WTC11 (cell line): Measurements from ENCODE around the gene LRRFIP1.

Experiments
- CTCF ChIP-seq: fragments of 200-600 bp; IDR thresholded peaks from 2 replicates; pipeline ENCODE4 v1.8.0; 2022; ENCODE audit warnings: antibody characterized with exemption
- USF2 ChIP-seq: sonication (generic); formaldehyde crosslinking; IDR thresholded peaks from 2 replicates; pipeline ENCODE4 v1.8.1; 2023; ENCODE audit warnings: mild to moderate bottlenecking, missing genetic modification reagents, moderate library complexity
- ZBTB21 ChIP-seq: sonication (generic); formaldehyde crosslinking; IDR thresholded peaks from 2 replicates; pipeline ENCODE4 v1.8.1; 2023; ENCODE audit warnings: mild to moderate bottlenecking, missing genetic modification reagents, borderline replicate concordance

- TF ChIP-seq USF2 (CRISPR knock-in tag) (no peak), CTCF (no peak), ZBTB21 (no peak)
Observed at GRCh38 chr2:237642038-237642734, 14.8 kb downstream of the LRRFIP1 start.
